Aorta (tissue), 5 donors: ENCODE measurements around the gene PPP6R2. TPM values are rescaled to one million over a fixed set of nuclear protein-coding genes. Genes with fewer than 3 reads are reported as not detected.

ENCODE experiments used
- ATAC-seq: fragments of 200-7000 bp; cut with Tn5 transposase; one replicate; pipeline ENCODE4 v1.9.1; 2022; ENCODE audit warnings: moderate library complexity; ENCODE audit not compliant: low FRiP score
- DNase-seq, 2 donors: peaks; one replicate each; pipeline ENCODE4 v3.0.0-alpha.2; 2020
- H3K27ac ChIP-seq, 2 donors: one replicate each; pipeline ENCODE4 v1.5.1; 2013; ENCODE audit warnings: low read length in 2 of 2, mild to moderate bottlenecking in 2 of 2, moderate library complexity in 2 of 2, control low read depth in 1 of 2, inconsistent platforms in 1 of 2, low read depth in 1 of 2
- H3K27me3 ChIP-seq, 2 donors: one replicate each; pipeline ENCODE4 v1.6.1; 2013; ENCODE audit warnings: control low read depth in 1 of 2, low read length in 1 of 2, mild to moderate bottlenecking in 1 of 2, moderate library complexity in 1 of 2; ENCODE audit not compliant: insufficient read depth in 2 of 2, control insufficient read depth in 1 of 2
- H3K36me3 ChIP-seq, 2 donors: one replicate each; pipeline ENCODE4 v1.6.1; 2013; ENCODE audit warnings: control low read depth in 1 of 2, low read length in 1 of 2, mild to moderate bottlenecking in 1 of 2; ENCODE audit not compliant: insufficient read depth in 2 of 2, control insufficient read depth in 1 of 2
- H3K4me1 ChIP-seq, 2 donors: one replicate each; pipeline ENCODE4 v1.6.1; 2013; ENCODE audit warnings: low read length in 2 of 2, control low read depth in 1 of 2, mild to moderate bottlenecking in 1 of 2, moderate library complexity in 1 of 2; ENCODE audit not compliant: insufficient read depth in 2 of 2, control insufficient read depth in 1 of 2
- H3K4me3 ChIP-seq, 2 donors: one replicate each; pipeline ENCODE4 v1.5.1; 2013; ENCODE audit warnings: low read length in 2 of 2, control low read depth in 1 of 2, mild to moderate bottlenecking in 1 of 2
- H3K9me3 ChIP-seq: one replicate; pipeline ENCODE4 v1.6.1; 2013; ENCODE audit warnings: mild to moderate bottlenecking, low read length; ENCODE audit not compliant: control insufficient read depth
- WGBS, 2 donors: extraction: QIAGEN DNeasy Blood & Tissue Kit; methylation state at CpG; one replicate each; pipeline ENCODE4 v1.1.7; 2013; 5-methylcytosine and 5-hydroxymethylcytosine counted together
- intact Hi-C, 2 donors: fragments of 100-400 bp; cut with DNase I; formaldehyde crosslinking; loops; one replicate each; pipeline versions ENCODE4 v1.14.2 to v1.15.0; 2022
- polyA plus RNA-seq, 2 donors: library from polyadenylated mRNA; stranded (reverse); fragments of 200-250 nt; gene quantifications; one replicate each; pipeline ENCODE4 v1.2.3, GENCODE V29; 2013
- total RNA-seq, 2 donors: library from RNA; stranded (reverse); fragmentation: NEBNext Ultra II Directional; extraction: Animal tissue kit (Norgen Biotek cat#: 25700); gene quantifications; one replicate each; pipeline ENCODE4 v1.2.1, GENCODE V29; 2021
- donor health status: healthy with polysubstance abuse.
- donor health status: Bipolar disorder and iron deficiency.
- donor health status: DM: no; HTN: no; CAD: no.
- donor health status: DM: no; HTN: no; CAD: no.
- donor health status: DM: yes; HTN: yes; CAD: no.

The PPP6R2 gene
- total and polyA plus RNA-seq, 4 donors = 14.1 to 62.5 (median 46.0) TPM

DNA sequence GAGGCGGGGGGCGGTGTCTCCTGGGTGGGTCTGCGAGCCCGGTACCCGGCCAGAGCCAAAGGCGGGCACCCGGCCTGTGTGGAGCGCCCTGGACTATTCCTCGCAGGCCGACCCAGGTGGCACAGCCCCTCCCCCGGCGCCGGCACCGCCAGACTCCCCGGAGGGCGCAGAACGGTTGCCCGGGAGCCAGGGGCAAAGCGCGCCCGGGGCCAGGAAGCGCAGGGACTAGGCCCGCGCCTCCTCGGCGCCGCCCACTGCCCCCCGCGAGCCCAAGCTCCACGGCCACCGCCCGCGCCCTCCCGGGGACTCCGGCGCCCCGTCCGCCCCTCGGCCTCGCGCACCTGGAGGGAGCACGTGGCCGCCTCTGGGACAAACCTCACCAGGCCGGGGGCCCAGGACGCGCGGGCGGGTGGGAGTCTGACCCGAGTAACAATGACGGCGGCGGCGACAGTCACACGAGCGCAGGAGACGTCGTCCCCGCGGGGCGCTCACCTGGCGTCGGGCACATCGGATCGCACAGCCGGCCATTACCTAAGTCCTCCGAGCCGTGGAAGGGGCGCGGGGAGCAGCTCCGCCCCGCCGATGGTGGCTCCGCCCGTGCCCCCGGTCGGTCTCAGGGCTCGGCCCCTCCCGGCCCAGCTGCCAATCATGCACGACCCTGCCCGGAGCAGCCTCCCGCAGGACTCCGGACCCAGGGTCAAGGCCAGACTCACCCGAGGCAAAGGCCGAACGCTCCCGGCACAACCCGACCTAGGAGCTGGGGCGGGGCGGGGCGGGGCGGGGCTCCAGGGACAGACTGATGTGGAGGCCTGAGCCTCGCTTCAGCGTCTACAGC is 43.1 kb upstream of the PPP6R2 start:
- ATAC-seq = no peak
- no peak overlapping the region for H3K4me3 ChIP-seq
- intact Hi-C loops = no loop called here
- H3K9me3 ChIP-seq = no peaks in the 10 kb centered on the region
- no peak for DNase-seq
- 57 to 67% methylated on average over 75 to 93 of the region's 93 CpGs for WGBS, 2 donors
- no peaks in the 10 kb centered on the region for H3K36me3 ChIP-seq
- no peak overlapping the region for H3K27ac ChIP-seq
- peaks cover 0 to 5% of the 10 kb centered on the region in 2 donors for H3K4me1 ChIP-seq
- H3K27me3 ChIP-seq = no peaks in the 10 kb centered on the region

DNA sequence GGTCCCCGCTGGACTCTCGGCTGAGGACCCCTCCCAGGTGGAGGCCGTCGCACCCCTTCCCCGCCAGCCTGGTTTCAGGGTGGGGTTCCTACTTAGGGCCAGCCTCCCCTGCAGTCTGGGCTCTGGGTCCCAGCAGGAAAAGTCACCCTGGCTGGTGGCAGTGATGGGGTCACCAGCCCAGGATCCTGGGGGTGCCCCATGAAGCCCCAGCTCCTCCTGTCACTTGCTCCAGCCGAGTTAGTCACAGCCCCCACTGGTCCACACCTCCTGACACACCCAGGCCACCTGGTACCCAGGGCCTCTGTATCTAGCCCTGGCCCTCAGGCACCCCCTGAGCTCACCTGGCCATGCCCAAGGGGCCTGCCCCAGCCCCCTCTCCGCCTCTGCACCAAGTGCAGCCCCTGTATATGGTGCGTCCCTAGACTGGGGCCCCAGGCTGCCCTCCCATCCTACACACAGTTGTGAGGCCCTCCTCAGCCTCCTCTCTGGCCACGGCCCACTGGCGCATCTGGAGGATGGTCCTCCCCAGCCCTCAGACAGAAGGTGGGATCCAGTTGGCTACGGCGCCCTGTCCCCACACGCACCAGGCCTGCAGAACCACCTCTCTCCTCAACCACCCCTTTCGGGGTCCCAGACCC is 42.4 kb upstream of the PPP6R2 start:
- no peaks in the 10 kb centered on the region for H3K27me3 ChIP-seq
- intact Hi-C loops = no loop called here
- no peaks in the 10 kb centered on the region for H3K36me3 ChIP-seq
- 88 to 91% methylated on average over 13 to 14 of the region's 14 CpGs for WGBS, 2 donors
- H3K4me3 ChIP-seq = no peak overlapping the region
- H3K27ac ChIP-seq = no peak overlapping the region
- no peak for DNase-seq
- H3K4me1 ChIP-seq = peaks cover 0 to 5% of the 10 kb centered on the region in 2 donors
- H3K9me3 ChIP-seq = no peaks in the 10 kb centered on the region
- no peak for ATAC-seq

DNA sequence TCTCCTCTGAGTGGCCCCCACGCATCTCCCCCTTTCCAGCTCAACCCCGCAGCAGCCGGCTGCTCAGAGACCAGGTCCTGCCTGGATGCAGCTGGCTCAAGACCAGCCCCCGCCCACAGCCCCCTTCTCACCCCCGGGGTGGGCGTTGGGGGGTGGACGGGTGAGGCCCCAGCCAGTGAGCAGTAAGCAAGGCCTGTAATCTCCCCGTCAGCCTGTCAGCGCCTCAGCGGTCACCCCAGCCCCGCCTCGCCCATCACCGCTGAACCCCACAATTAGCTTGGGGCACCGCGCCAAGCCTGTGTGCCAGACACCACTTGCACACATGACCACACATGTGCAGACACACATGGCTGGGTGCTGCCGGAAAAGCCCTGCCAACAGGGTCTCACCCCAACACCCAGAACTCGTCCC is 41.5 kb upstream of the PPP6R2 start:
- 66 to 67% methylated on average over 17 of the region's 17 CpGs for WGBS, 2 donors
- no peak overlapping the region for H3K27ac ChIP-seq

DNA sequence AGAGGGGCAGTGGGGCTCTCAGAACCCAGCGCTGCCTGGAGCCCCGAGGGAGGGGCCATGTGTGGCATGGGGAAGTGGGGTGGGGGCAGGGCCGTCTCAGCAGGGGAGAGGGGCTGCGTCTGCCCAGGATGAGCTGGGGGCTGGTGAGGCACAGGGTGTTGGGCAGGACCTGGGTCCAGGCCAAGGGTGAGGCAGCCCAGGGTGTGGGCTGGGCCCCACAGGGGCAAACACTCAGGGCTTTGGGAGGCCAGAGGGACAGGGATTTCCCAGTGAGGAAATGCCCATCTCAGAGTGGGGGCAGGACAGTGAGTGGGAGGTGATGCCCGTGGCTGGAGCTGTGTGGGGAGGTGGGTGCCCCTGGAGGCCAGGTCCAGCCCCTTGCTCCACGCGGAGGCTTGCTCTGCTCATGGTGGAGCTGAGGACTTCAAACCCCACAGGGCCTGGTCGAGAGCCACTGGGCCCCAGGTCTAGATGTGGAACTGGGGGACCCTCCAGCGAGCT is 41.0 kb upstream of the PPP6R2 start:
- 44 to 52% methylated on average over 9 of the region's 9 CpGs for WGBS, 2 donors
- no peak for ATAC-seq
- intact Hi-C loops = no loop called here
- DNase-seq = no peak
- peaks cover 0 to 5% of the 10 kb centered on the region in 2 donors for H3K4me1 ChIP-seq
- no peak overlapping the region for H3K27ac ChIP-seq
- H3K9me3 ChIP-seq = no peaks in the 10 kb centered on the region
- H3K27me3 ChIP-seq = no peaks in the 10 kb centered on the region
- no peak overlapping the region for H3K4me3 ChIP-seq
- H3K36me3 ChIP-seq = no peaks in the 10 kb centered on the region

More for the DNA sequence above, 41.5 kb upstream of the PPP6R2 start:
- Histone ChIP-seq H3K27me3 (no peaks in the 10 kb centered on the region), H3K4me1 (peaks cover 0 to 5% of the 10 kb centered on the region in 2 donors), H3K4me3 (no peak overlapping the region), H3K9me3 (no peaks in the 10 kb centered on the region), H3K36me3 (no peaks in the 10 kb centered on the region)
- ATAC-seq (no peak), DNase-seq (no peak)
- intact Hi-C loops = no loop called here

DNA sequence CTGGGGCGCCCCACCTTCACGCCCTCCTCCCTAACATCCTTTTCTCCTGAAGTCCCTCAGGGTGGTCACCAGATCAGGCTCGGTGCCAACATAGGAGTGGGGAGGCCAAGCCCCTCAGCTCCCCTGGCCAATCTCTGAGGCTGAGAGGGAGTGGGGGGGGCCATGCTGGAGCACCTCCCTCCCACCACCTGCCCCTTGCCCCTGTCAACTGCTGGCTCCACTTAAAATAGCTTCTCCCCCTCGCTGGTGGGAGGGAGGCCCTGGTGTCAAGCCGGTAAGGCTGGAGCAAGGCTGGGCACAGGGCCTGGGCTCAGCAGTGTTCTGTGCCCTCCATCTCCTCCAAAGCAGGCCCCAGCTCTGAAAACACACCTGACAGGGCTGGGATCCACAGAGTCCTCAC is 40.6 kb upstream of the PPP6R2 start:
- DNase-seq = no peak
- H3K27ac ChIP-seq = no peak overlapping the region
- ATAC-seq = no peak
- intact Hi-C loops = no loop called here
- 51% methylated on average over 5 of the region's 5 CpGs for whole genome bisulfite sequencing, 2 donors
- no peak overlapping the region for H3K4me3 ChIP-seq
- peaks cover 0 to 5% of the 10 kb centered on the region in 2 donors for H3K4me1 ChIP-seq
- H3K36me3 ChIP-seq = no peaks in the 10 kb centered on the region
- H3K27me3 ChIP-seq = no peaks in the 10 kb centered on the region
- H3K9me3 ChIP-seq = no peaks in the 10 kb centered on the region

DNA sequence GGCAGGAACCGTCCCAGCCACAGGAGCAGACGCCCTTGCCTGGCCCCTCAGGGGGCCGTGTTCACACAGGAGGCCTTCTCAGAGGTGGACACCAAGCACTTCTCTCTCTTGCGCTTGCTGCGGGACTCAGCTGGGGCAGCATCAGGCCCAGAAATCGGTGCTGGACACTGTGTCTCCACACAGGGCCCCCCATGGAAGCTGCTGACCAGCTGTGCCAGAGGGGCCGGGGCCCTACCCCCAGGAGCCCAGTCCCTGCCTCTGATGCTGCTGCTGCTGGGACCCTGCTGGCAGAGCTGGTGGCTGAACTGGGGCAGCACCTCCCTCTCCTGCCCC is 39.6 kb upstream of the PPP6R2 start:
- Histone ChIP-seq H3K4me1 (peaks cover 0 to 5% of the 10 kb centered on the region in 2 donors), H3K4me3 (no peak overlapping the region), H3K27me3 (no peaks in the 10 kb centered on the region), H3K9me3 (no peaks in the 10 kb centered on the region), H3K27ac (peak overlapping the region; percentile 8 to 86), H3K36me3 (no peaks in the 10 kb centered on the region)
- 50 to 62% methylated on average over 6 to 7 of the region's 7 CpGs for WGBS, 2 donors
- DNase-seq (peak in 1 of 2 donors; percentile 81), ATAC-seq (no peak)
- intact Hi-C loops = no loop called here

DNA sequence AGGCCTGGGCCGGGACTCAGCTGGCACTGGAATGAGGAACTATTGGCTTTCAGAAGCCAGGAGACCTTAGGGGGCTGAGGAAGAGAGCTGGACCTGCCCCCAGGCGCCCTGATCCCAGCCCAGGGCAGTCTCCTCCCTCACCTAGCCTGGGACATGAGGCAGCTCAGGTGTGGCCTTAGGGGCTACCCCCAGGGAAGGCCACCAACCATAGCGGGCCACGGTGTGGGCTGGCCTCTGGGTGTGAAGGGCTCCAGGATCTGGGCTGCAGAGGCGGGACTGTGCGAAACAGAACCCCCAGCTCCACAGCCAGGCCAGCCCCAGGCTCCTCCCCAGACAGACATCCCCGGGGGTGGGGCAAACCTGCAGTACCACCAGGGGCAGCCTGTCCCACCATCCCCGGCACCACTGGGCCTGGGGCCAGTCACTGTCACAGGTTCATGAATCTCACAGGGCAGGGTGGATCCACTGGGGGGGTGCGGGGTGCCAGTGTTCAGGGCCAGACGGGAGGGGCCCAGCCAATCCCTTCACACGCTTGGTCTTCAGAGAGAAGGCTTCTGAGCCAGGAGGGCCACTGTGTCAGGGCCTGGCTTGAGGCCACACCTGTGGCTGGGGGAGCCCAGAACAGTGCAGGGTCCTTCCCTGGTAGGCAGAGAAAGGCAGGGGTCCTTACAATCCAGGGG is 39.1 kb upstream of the PPP6R2 start:
- Histone ChIP-seq H3K36me3 (no peaks in the 10 kb centered on the region), H3K27me3 (no peaks in the 10 kb centered on the region), H3K27ac (peak overlapping the region; percentile 10 to 86), H3K4me3 (no peak overlapping the region), H3K4me1 (peaks cover 0 to 5% of the 10 kb centered on the region in 2 donors), H3K9me3 (no peaks in the 10 kb centered on the region)
- 29 to 34% methylated on average over 10 to 11 of the region's 11 CpGs for WGBS, 2 donors
- no peak for ATAC-seq
- DNase-seq = peak in 1 of 2 donors; percentile 69
- intact Hi-C loops = no loop called here

DNA sequence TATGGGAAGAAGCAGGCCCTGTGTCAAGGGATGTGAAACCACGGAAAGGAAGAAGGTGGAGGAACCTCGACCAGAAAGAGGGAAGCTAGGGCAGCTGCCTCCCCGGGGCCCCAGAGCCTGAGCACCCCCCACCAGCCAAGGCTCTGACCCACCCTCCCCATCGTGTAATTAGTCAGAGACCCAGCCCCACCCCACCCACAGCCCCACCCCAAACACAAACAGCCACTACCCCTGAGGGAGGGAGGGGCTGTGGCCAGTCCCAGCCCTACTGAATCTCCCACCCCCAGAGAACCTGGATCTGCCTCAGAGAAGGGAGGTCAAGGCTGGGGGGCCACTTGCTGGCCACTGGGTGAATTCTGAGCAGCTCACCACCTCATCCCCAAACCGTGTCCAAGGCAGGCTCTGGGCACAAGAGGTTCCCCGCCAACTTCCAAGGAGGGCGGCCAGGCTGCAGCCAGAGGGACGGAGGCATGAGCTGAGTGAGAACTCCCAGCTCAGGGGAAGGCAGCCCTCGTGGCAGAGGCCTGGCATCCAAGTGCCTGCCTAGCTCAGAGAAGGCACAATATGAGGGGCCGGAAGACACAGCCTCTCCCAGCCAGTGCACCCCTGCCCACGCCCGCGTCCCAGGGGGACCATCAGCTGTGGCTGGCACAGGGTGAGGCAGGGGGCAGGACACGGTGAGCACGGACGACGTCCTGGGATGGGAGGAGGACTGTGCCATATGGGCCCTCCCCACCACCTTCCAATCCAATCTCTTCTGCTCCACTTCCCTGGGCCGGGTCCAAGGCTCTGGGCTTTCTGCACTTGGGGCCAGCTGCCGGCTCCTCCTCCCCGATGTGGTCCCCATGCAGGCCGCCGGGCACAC is 38.4 kb upstream of the PPP6R2 start:
- H3K4me3 ChIP-seq = no peak overlapping the region
- 9% methylated on average over 18 to 22 of the region's 22 CpGs for WGBS, 2 donors

More for the DNA sequence above, 38.4 kb upstream of the PPP6R2 start:
- no peak for ATAC-seq
- peak in 1 of 2 donors; percentile 87 for DNase-seq
- Histone ChIP-seq H3K9me3 (no peaks in the 10 kb centered on the region), H3K27me3 (no peaks in the 10 kb centered on the region), H3K36me3 (no peaks in the 10 kb centered on the region), H3K27ac (peak overlapping the region; percentile 10 to 86), H3K4me1 (peaks cover 0 to 5% of the 10 kb centered on the region in 2 donors)
- intact Hi-C loops = loop anchor here in 1 of 2 donors (1.0 kb wide), 1 partner anchor 11 kb away; no protein-coding TSS in a partner anchor
